MM.1S (cell line): ENCODE data around the gene FBXL12.
"Not testable (repeated sequence)": the region's sequence is repeated elsewhere in the genome, so short reads cannot be mapped to it uniquely, and the experiment has no call there.

ENCODE experiments used
- DNase-seq: peaks from one replicate; pipeline ENCODE4 v3.0.0-alpha.2; 2015
- H2AFZ ChIP-seq: fragments of 300-600 bp; sonication (generic); 2 replicates; pipeline ENCODE4 v1.6.0; 2016; ENCODE audit warnings: antibody characterized with exemption, low read length
- H3F3A ChIP-seq: fragments of 300-600 bp; sonication (generic); 2 replicates; pipeline ENCODE4 v1.6.1; 2016; ENCODE audit warnings: mild to moderate bottlenecking, antibody characterized with exemption, low read length, moderate library complexity, mixed read lengths; ENCODE audit not compliant: insufficient read depth
- H3K27ac ChIP-seq: fragments of 300-600 bp; sonication (generic); 2 replicates; pipeline ENCODE4 v1.5.1; 2016; ENCODE audit warnings: mild to moderate bottlenecking, low read length
- H3K27me3 ChIP-seq: fragments of 300-600 bp; sonication (generic); replicated peaks from 2 replicates; pipeline ENCODE4 v1.6.0; 2016; ENCODE audit warnings: low read length; ENCODE audit not compliant: insufficient read depth
- H3K36me3 ChIP-seq: fragments of 300-600 bp; sonication (generic); replicated peaks from 2 replicates; pipeline ENCODE4 v1.6.1; 2016; ENCODE audit warnings: mild to moderate bottlenecking, low read length, mixed read lengths; ENCODE audit not compliant: insufficient read depth
- H3K4me1 ChIP-seq: fragments of 300-600 bp; sonication (generic); 2 replicates; pipeline ENCODE4 v1.6.1; 2016; ENCODE audit warnings: low read length, mixed read lengths
- H3K4me2 ChIP-seq: fragments of 300-600 bp; sonication (generic); 2 replicates; pipeline ENCODE4 v1.6.0; 2016; ENCODE audit warnings: low read depth, low read length
- H3K4me3 ChIP-seq: fragments of 300-600 bp; sonication (generic); 2 replicates; pipeline ENCODE4 v1.5.1; 2016; ENCODE audit warnings: low read length, mixed read lengths
- H3K79me2 ChIP-seq: fragments of 300-600 bp; sonication (generic); 2 replicates; pipeline ENCODE4 v1.6.1; 2016; ENCODE audit warnings: mixed run types, low read length, mixed read lengths
- H3K9ac ChIP-seq: fragments of 300-600 bp; sonication (generic); 2 replicates; pipeline ENCODE4 v1.6.1; 2016; ENCODE audit warnings: low read length, mixed read lengths
- H3K9me2 ChIP-seq: fragments of 300-600 bp; sonication (generic); replicated peaks from 2 replicates; pipeline ENCODE4 v1.6.1; 2016; ENCODE audit warnings: mild to moderate bottlenecking, low read length, mixed read lengths; ENCODE audit not compliant: insufficient read depth
- H3K9me3 ChIP-seq: fragments of 300-600 bp; sonication (generic); replicated peaks from 2 replicates; pipeline ENCODE4 v1.6.1; 2016; ENCODE audit warnings: mild to moderate bottlenecking, low read length, mixed read lengths; ENCODE audit not compliant: insufficient read depth
- H4K20me1 ChIP-seq: fragments of 300-600 bp; sonication (generic); 2 replicates; pipeline ENCODE4 v1.6.1; 2016; ENCODE audit warnings: mild to moderate bottlenecking, low read length, moderate library complexity, mixed read lengths; ENCODE audit not compliant: insufficient read depth
- CTCF ChIP-seq: fragments of 300-600 bp; sonication (generic); IDR thresholded peaks from 2 replicates; pipeline ENCODE4 v1.5.1; 2016; ENCODE audit warnings: antibody characterized with exemption, low read length, mixed read lengths
- EZH2 ChIP-seq: fragments of 300-600 bp; sonication (generic); optimal IDR thresholded peaks from 2 replicates; pipeline ENCODE3; 2017; ENCODE audit warnings: low read depth, mild to moderate bottlenecking, antibody characterized with exemption, low read length, mixed read lengths
- EZH2phosphoT487 ChIP-seq: fragments of 300-600 bp; sonication (generic); IDR thresholded peaks from 2 replicates; pipeline ENCODE4 v1.6.1; 2018; ENCODE audit warnings: antibody characterized with exemption, low read length

FBXL12 gene

GRCh38 chr19:9785367-9786331 is 33.2 kb downstream of the FBXL12 start:
- Histone ChIP-seq H3K9me2 (no peaks in the 10 kb centered on the region), H3K79me2 (no peaks in the 10 kb centered on the region), H3K4me2 (peak overlapping the region; percentile 33; the same call in 1 of the 2 replicates), H3K27me3 (peaks cover 8% of the 10 kb centered on the region), H3K4me3 (peak overlapping the region; percentile 42), H4K20me1 (no peaks in the 10 kb centered on the region), H3K36me3 (no peaks in the 10 kb centered on the region), H3K27ac (no peak overlapping the region), H3K9ac (no peak overlapping the region), H3F3A (no peaks in the 10 kb centered on the region), H3K9me3 (no peaks in the 10 kb centered on the region), H3K4me1 (no peaks in the 10 kb centered on the region), H2AFZ (peak overlapping the region; percentile 61)
- peak; percentile 48 for DNase-seq
- TF ChIP-seq EZH2phosphoT487 (no peak), EZH2 (no peak), CTCF (no peak)

GRCh38 chr19:9784163-9784496 is 34.7 kb downstream of the FBXL12 start:
- not testable (repeated sequence) for H3K9ac ChIP-seq, H2AFZ ChIP-seq, H3K4me1 ChIP-seq, H3K9me2 ChIP-seq, H3K27ac ChIP-seq, H3F3A ChIP-seq, H3K4me2 ChIP-seq, H3K36me3 ChIP-seq, H3K4me3 ChIP-seq, H3K79me2 ChIP-seq, H3K9me3 ChIP-seq, H3K27me3 ChIP-seq, H4K20me1 ChIP-seq, DNase-seq

GRCh38 chr19:9782338-9782737 is 36.5 kb downstream of the FBXL12 start:
- Histone ChIP-seq H3K9me2 (no peaks in the 10 kb centered on the region), H2AFZ (no peak overlapping the region), H3K79me2 (no peaks in the 10 kb centered on the region), H3K27me3 (peaks cover 15% of the 10 kb centered on the region), H3F3A (no peaks in the 10 kb centered on the region), H3K9me3 (no peaks in the 10 kb centered on the region), H3K4me2 (no peak overlapping the region), H3K9ac (no peak overlapping the region), H3K36me3 (no peaks in the 10 kb centered on the region), H4K20me1 (no peaks in the 10 kb centered on the region), H3K4me3 (no peak overlapping the region), H3K27ac (no peak overlapping the region), H3K4me1 (no peaks in the 10 kb centered on the region)
- TF ChIP-seq EZH2phosphoT487, result no peak
- TF ChIP-seq EZH2, result no peak
- TF ChIP-seq CTCF, result no peak
- DNase-seq, result no peak
